GM12878 (cell line): ENCODE data around the gene BTBD1. TPM values are rescaled to one million over a fixed set of nuclear protein-coding genes. Genes with fewer than 3 reads are reported as not detected.

Experiments
- ATAC-seq: fragments of 200-7000 bp; cut with Tn5 transposase; 3 replicates; pipeline ENCODE4 v1.9.1; 2020; ENCODE audit warnings: mild to moderate bottlenecking, moderate library complexity
- BruUV-seq: library from RNA; stranded (reverse); fragments of 400-500 nt; replicated peaks from 2 replicates; lab custom pipeline; 2021; lab: Mats Ljungman, UMichigan
- CTCF ChIA-PET: fragments of 300-600 bp; sonication (Branson Sonifier 250); formaldehyde crosslinking; extraction: SDS; loops from one replicate; lab custom pipeline; 2021; ENCODE audit warnings: inconsistent platforms; lab: Yijun Ruan, JAX
- POLR2A ChIA-PET: fragments of 350-600 bp; formaldehyde crosslinking; extraction: SDS; loops from one replicate; lab custom pipeline; 2021; ENCODE audit warnings: inconsistent platforms; lab: Charles Lee
- RAD21 ChIA-PET: fragments of 300-600 bp; sonication (Branson Sonifier 250); formaldehyde crosslinking; loops from one replicate; lab custom pipeline; 2023; ENCODE audit warnings: antibody characterized with exemption; ENCODE audit not compliant: unreplicated experiment; lab: Charles Lee
- SMC1A ChIA-PET: fragments of 300-600 bp; sonication (Branson Sonifier 250); formaldehyde crosslinking; loops from one replicate; lab custom pipeline; 2023; ENCODE audit not compliant: unreplicated experiment, uncharacterized antibody; lab: Charles Lee
- DNase-seq: peaks from one replicate; pipeline ENCODE4 v3.0.0-alpha.2; 2011; ENCODE audit warnings: low read depth, low spot score
- FAIRE-seq: peaks from 3 replicates; lab custom pipeline; 2011; peaks lifted over from hg19 to GRCh38; lab: Jason Lieb, UNC
- H2AFZ ChIP-seq: 2 replicates; pipeline ENCODE4 v1.6.0; 2011; ENCODE audit warnings: low read depth, low read length, control low read depth; ENCODE audit not compliant: control insufficient read depth
- H3K27ac ChIP-seq: 2 replicates; pipeline ENCODE4 v1.5.1; 2011; ENCODE audit warnings: control low read depth; ENCODE audit not compliant: control insufficient read depth, insufficient read depth
- H3K27me3 ChIP-seq, 2 experiments: replicated peaks in 1 of 2; 2 replicates each; pipeline versions ENCODE4 v1.6.0 to v1.6.1; 2011; ENCODE audit warnings: low read length in 1 of 2; ENCODE audit not compliant: control insufficient read depth in 2 of 2, insufficient read depth in 2 of 2
- H3K36me3 ChIP-seq, 2 experiments: 2 replicates each; pipeline ENCODE4 v1.5.1; 2011; ENCODE audit warnings: low read length in 1 of 2; ENCODE audit not compliant: control insufficient read depth in 2 of 2, insufficient read depth in 2 of 2
- H3K4me1 ChIP-seq: 2 replicates; pipeline ENCODE4 v1.6.1; 2011; ENCODE audit warnings: mild to moderate bottlenecking, low read length, moderate library complexity, mixed read lengths; ENCODE audit not compliant: control insufficient read depth, insufficient read depth
- H3K4me2 ChIP-seq: 2 replicates; pipeline ENCODE4 v1.6.0; 2011; ENCODE audit warnings: control low read depth; ENCODE audit not compliant: control insufficient read depth, insufficient read depth
- H3K4me3 ChIP-seq: fragments of 200-600 bp; sonication (generic); 2 replicates; pipeline ENCODE4 v1.5.1; 2016
- H3K79me2 ChIP-seq: 2 replicates; pipeline ENCODE4 v1.6.0; 2011; ENCODE audit warnings: low read length; ENCODE audit not compliant: control insufficient read depth, insufficient read depth
- H3K9ac ChIP-seq: 2 replicates; pipeline ENCODE4 v1.8.0; 2011; ENCODE audit warnings: low read length, control low read depth, mixed read lengths; ENCODE audit not compliant: control insufficient read depth, insufficient read depth
- H3K9me3 ChIP-seq: replicated peaks from 3 replicates; pipeline ENCODE4 v1.5.1; 2011; ENCODE audit warnings: mild to moderate bottlenecking, low read length; ENCODE audit not compliant: control insufficient read depth, insufficient read depth
- H4K20me1 ChIP-seq: 2 replicates; pipeline ENCODE4 v1.6.0; 2011; ENCODE audit not compliant: control insufficient read depth, insufficient read depth
- CTCF ChIP-seq, 3 experiments: IDR thresholded peaks in 2 of 3; conservative IDR thresholded peaks in 1 of 3; 2 replicates each; pipeline ENCODE4 v1.5.1; 2011; ENCODE audit warnings: low read depth in 3 of 3, low read length in 3 of 3, mild to moderate bottlenecking in 3 of 3, control low read depth in 2 of 3, moderate library complexity in 2 of 3, inconsistent platforms in 1 of 3, mixed read lengths in 1 of 3; ENCODE audit not compliant: control insufficient read depth in 2 of 3, insufficient read depth in 1 of 3; ENCODE audit errors: extremely low read depth in 1 of 3
- RAD21 ChIP-seq: IDR thresholded peaks from 2 replicates; pipeline ENCODE4 v1.6.1; 2011; ENCODE audit warnings: mild to moderate bottlenecking, low read depth, low read length, moderate library complexity; ENCODE audit not compliant: insufficient read depth
- SMARCA5 ChIP-seq: fragments of 450-650 bp; IDR thresholded peaks from 2 replicates; pipeline ENCODE4 v1.6.1; 2017; ENCODE audit warnings: mild to moderate bottlenecking
- SMC3 ChIP-seq: IDR thresholded peaks from 2 replicates; pipeline ENCODE4 v1.6.1; 2011; ENCODE audit warnings: low read length, improper control_type of control experiment, borderline replicate concordance
- ZNF274 ChIP-seq: IDR thresholded peaks from one replicate; pipeline ENCODE4 v1.8.0; 2011; ENCODE audit not compliant: insufficient read length, insufficient read depth
- WGBS: methylation state at CpG from one replicate; pipeline ENCODE4 v1.1.6; 2016; ENCODE audit warnings: low lambda C conversion rate; ENCODE audit not compliant: insufficient replicate concordance, insufficient coverage; ENCODE audit errors: missing lambda C conversion rate; 5-methylcytosine and 5-hydroxymethylcytosine counted together
- in situ Hi-C: fragments of 300-500 bp; cut with MboI; formaldehyde crosslinking; loops from 9 replicates; pipeline ENCODE4 v1.14.3; 2018; ENCODE audit warnings: mixed read lengths
- intact Hi-C: fragments of 100-400 bp; cut with micrococcal nuclease; formaldehyde crosslinking; loops from one replicate; pipeline ENCODE4 v1.14.2; 2022; ENCODE audit not compliant: unreplicated experiment
- polyA plus RNA-seq, 11 experiments: library from polyadenylated mRNA; depleted of rRNA in 4 of 11; unstranded in 6 of 11; stranded (reverse) in 5 of 11; fragments of >200 nt; fragmentation: Nextera tagmentation in 4 of 11; fragmentation: Illumina TruSeq in 1 of 11; extraction: Ambion mirVana in 4 of 11; extraction: Trizol in 1 of 11; gene quantifications; 1 replicate in 1 of 11; 2 replicates in 10 of 11; pipeline versions ENCODE4 v1.2.1 to v1.2.3, GENCODE V29; 2011 to 2016; ENCODE audit warnings: inconsistent platforms in 2 of 11, missing spikeins in 2 of 11, low read depth in 1 of 11
- total RNA-seq, 4 experiments: library from RNA; depleted of rRNA in 3 of 4; stranded (reverse); fragments of >200 nt in 3 of 4; fragmentation: Illumina TruSeq in 1 of 4; extraction: Trizol in 1 of 4; gene quantifications; 2 replicates each; pipeline versions ENCODE4 v1.2.1 to v1.2.3, GENCODE V29; 2013 to 2021

Gene BTBD1
- total and polyA plus RNA-seq, 10 of the 15 experiments (the other 5 are each of a cell fraction or from before 2014, with no cell fraction given): 17.5 to 90.4 (median 73.1) TPM

DNA sequence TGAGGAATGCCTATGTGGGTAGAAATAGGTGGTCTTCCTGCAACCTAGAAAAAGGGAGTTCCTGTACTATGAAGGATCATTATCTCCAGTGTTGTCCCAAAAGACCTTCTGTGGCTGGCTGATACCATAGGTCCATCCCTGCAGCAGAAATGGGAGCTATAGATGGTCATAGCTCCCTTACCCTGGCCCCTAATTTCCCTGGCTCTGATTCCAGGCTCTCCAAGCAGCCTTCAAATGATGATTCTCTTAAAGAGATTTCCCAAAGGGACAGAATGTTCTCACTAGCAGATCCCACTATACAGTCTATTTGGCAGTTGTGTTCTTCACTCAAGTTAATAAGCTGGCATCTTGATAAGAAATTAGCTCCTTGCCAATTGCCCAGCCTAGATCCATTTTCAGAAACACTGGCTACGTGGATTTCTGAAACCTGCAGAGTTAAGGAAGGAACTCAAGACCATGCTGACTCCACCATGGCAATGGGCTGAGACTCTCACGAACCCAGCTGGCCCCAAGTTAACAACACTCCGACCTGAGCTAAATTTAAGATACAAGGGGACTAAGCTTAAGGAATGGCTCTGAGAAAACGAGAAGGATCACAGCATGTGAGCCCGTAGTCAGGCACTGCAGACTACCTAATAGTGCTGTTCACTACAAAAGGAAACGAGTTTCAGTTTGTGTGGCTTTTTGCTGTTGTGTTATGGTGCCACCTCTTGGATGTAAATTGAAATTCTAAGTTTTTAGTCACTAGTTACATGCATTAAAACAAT lies 67.0 kb downstream of the BTBD1 start:
- Histone ChIP-seq H3K9me3 (no peaks in the 10 kb centered on the region), H3K4me1 (no peaks in the 10 kb centered on the region; the same call in 1 of the 2 replicates), H2AFZ (peak overlapping the region; percentile 86), H3K36me3 (peaks cover 0 to 2% of the 10 kb centered on the region in 2 experiments; a peak in 1 of 4 replicates), H3K4me3 (peak overlapping the region; percentile 59; the same call in 1 of the 2 replicates), H3K27ac (no peak overlapping the region), H3K9ac (peak overlapping the region; percentile 28; the same call in 1 of the 2 replicates), H3K4me2 (peak overlapping the region; percentile 89), H3K27me3 (no peaks in the 10 kb centered on the region), H4K20me1 (no peaks in the 10 kb centered on the region), H3K79me2 (no peaks in the 10 kb centered on the region)
- intact Hi-C loops: loop anchor here (2.0 to 10.0 kb wide), 3 partner anchors 151 to 469 kb away; no protein-coding TSS in a partner anchor
- no TSS peak for BruUV-seq
- ChIA-PET POLR2A (interaction anchor here (0.5 to 0.8 kb wide), 2 partner anchors 26 to 469 kb away, joined by 3 to 4 read pairs; no protein-coding TSS in a partner anchor), CTCF (interaction anchor here (0.6 to 4.2 kb wide), 25 partner anchors 11 to 473 kb away, joined by 3 to 43 read pairs (median 4); partner anchors contain the start of genes C15orf40, FSD2, RAMAC and RPS17), RAD21 (interaction anchor here (0.8 to 2.9 kb wide), 8 partner anchors 10 to 338 kb away, joined by 3 to 11 read pairs (median 4); partner anchors contain the start of genes C15orf40 and RAMAC), SMC1A (interaction anchor here (0.8 to 1.8 kb wide), 19 partner anchors 11 to 469 kb away, joined by 3 to 16 read pairs (median 4); partner anchors contain the start of genes RAMAC and RPS17)
- WGBS: 0% methylated on average over 6 of the region's 6 CpGs
- ATAC-seq (peak; percentile 97), FAIRE-seq (peak; percentile 98), DNase-seq (peak; percentile 43)
- in situ Hi-C loops: no loop called here
- TF ChIP-seq CTCF (IDR thresholded peaks at IDR 0.05 in 2 of 3, conservative IDR thresholded peaks at IDR 0.05 in 1 of 3; ENCODE audit: control insufficient read depth in 2 of 3, extremely low read depth in 1 of 3, insufficient read depth in 1 of 3, low read depth in 3 of 3, low read length in 3 of 3): peak; percentile 47 to 75 (median 59); a peak in 5 of 6 replicates
- peak; percentile 88 for TF ChIP-seq RAD21
- TF ChIP-seq ZNF274: no peak
- TF ChIP-seq SMC3: peak; percentile 77; the same call in 1 of the 2 replicates
- TF ChIP-seq SMARCA5: peak; percentile 38; the same call in 1 of the 2 replicates
